HEK293 (cell line): Measurements from ENCODE around the gene SIGLEC1.

Experiments
- CTCF ChIA-PET: fragments of 350-600 bp; formaldehyde crosslinking; extraction: SDS; loops from one replicate; lab custom pipeline; 2021; ENCODE audit warnings: antibody characterized with exemption; lab: Yijun Ruan, JAX
- POLR2A ChIA-PET: fragments of 300-600 bp; formaldehyde crosslinking; extraction: SDS; loops from one replicate; lab custom pipeline; 2020; ENCODE audit warnings: antibody characterized with exemption, inconsistent platforms; lab: Yijun Ruan, JAX
- H3K27ac ChIP-seq: fragments of 200-500 bp; sonication (Bioruptor generic); 2 replicates; pipeline ENCODE4 v1.5.1; 2014; ENCODE audit warnings: low read depth, low read length, control low read depth, inconsistent platforms; ENCODE audit errors: extremely low read depth
- H3K36me3 ChIP-seq, 2 experiments: fragments of 200-500 bp in 1 of 2; sonication (Bioruptor generic) in 1 of 2; 1 replicate in 1 of 2; 2 replicates in 1 of 2; pipeline ENCODE4 v1.5.1; 2014 to 2017; ENCODE audit warnings: inconsistent platforms in 2 of 2, low read length in 2 of 2; ENCODE audit not compliant: control insufficient read depth in 2 of 2, insufficient read depth in 1 of 2
- H3K4me1 ChIP-seq: fragments of 200-500 bp; sonication (Bioruptor generic); 2 replicates; pipeline ENCODE4 v1.5.1; 2014; ENCODE audit warnings: mild to moderate bottlenecking, low read length, inconsistent platforms; ENCODE audit not compliant: control insufficient read depth, insufficient read depth
- H3K4me3 ChIP-seq: 2 replicates; pipeline ENCODE4 v1.5.1; 2011; ENCODE audit warnings: low read depth, mild to moderate bottlenecking, control low read depth, low read length, moderate library complexity
- H3K9me3 ChIP-seq: fragments of 200-500 bp; sonication (Bioruptor generic); 2 replicates; pipeline ENCODE4 v1.5.1; 2014; ENCODE audit warnings: low read depth, low read length, inconsistent platforms; ENCODE audit not compliant: control insufficient read depth, insufficient read depth
- CTCF ChIP-seq: fragments of 450-650 bp; formaldehyde crosslinking; IDR thresholded peaks from 2 replicates; pipeline ENCODE4 v1.5.1; 2016; ENCODE audit warnings: missing biosample characterization, missing genetic modification characterization
- KLF8 ChIP-seq: fragments of 450-650 bp; formaldehyde crosslinking; IDR thresholded peaks from 2 replicates; pipeline ENCODE4 v1.5.1; 2016; ENCODE audit warnings: missing biosample characterization, missing genetic modification characterization
- PRDM4 ChIP-seq: fragments of 450-650 bp; formaldehyde crosslinking; IDR thresholded peaks from 2 replicates; pipeline ENCODE4 v1.5.1; 2017; ENCODE audit warnings: missing biosample characterization, missing genetic modification characterization
- REPIN1 ChIP-seq: fragments of 450-650 bp; formaldehyde crosslinking; IDR thresholded peaks from 2 replicates; pipeline ENCODE4 v1.5.1; 2017; ENCODE audit warnings: missing biosample characterization, missing genetic modification characterization, low read depth
- SETDB1 ChIP-seq: IDR thresholded peaks from one replicate; pipeline ENCODE4 v1.6.1; 2017; ENCODE audit warnings: mild to moderate bottlenecking, low read length, moderate library complexity, mixed read lengths; ENCODE audit not compliant: insufficient read length
- ZBTB17 ChIP-seq: fragments of 450-650 bp; formaldehyde crosslinking; IDR thresholded peaks from 2 replicates; pipeline ENCODE4 v1.5.1; 2016; ENCODE audit warnings: missing biosample characterization, missing genetic modification characterization
- ZBTB44 ChIP-seq: fragments of 450-650 bp; IDR thresholded peaks from 2 replicates; pipeline ENCODE4 v1.5.1; 2018; ENCODE audit warnings: missing biosample characterization, mild to moderate bottlenecking, missing genetic modification characterization
- ZNF202 ChIP-seq: fragments of 450-650 bp; formaldehyde crosslinking; IDR thresholded peaks from 2 replicates; pipeline ENCODE4 v1.5.1; 2016; ENCODE audit warnings: missing biosample characterization, missing genetic modification characterization, borderline replicate concordance
- ZNF280C ChIP-seq: fragments of 450-650 bp; formaldehyde crosslinking; IDR thresholded peaks from 2 replicates; pipeline ENCODE4 v1.5.1; 2016; ENCODE audit warnings: missing biosample characterization, missing genetic modification characterization
- ZNF362 ChIP-seq: fragments of 450-650 bp; formaldehyde crosslinking; IDR thresholded peaks from 2 replicates; pipeline ENCODE4 v1.5.1; 2016; ENCODE audit warnings: missing biosample characterization, missing genetic modification characterization
- ZNF416 ChIP-seq: fragments of 450-650 bp; formaldehyde crosslinking; IDR thresholded peaks from 2 replicates; pipeline ENCODE4 v1.5.1; 2016; ENCODE audit warnings: missing biosample characterization, missing genetic modification characterization
- ZNF610 ChIP-seq: fragments of 450-650 bp; formaldehyde crosslinking; IDR thresholded peaks from 2 replicates; pipeline ENCODE4 v1.5.1; 2016; ENCODE audit warnings: missing biosample characterization, missing genetic modification characterization, borderline replicate concordance
- ZNF654 ChIP-seq: fragments of 450-650 bp; formaldehyde crosslinking; IDR thresholded peaks from 2 replicates; pipeline ENCODE4 v1.5.1; 2016; ENCODE audit warnings: low read depth, missing biosample characterization, missing genetic modification characterization

SIGLEC1 gene

GRCh38 chr20:3719046-3719445 lies 6.6 kb upstream of the SIGLEC1 start (continued):
- TF ChIP-seq PRDM4 (tag by site-specific recombination): no peak
- TF ChIP-seq KLF8 (tag by site-specific recombination): no peak
- no peak for TF ChIP-seq SETDB1
- TF ChIP-seq ZNF280C (tag by site-specific recombination): no peak
- TF ChIP-seq ZNF202 (tag by site-specific recombination): no peak

GRCh38 chr20:3716195-3716834 lies 3.9 kb upstream of the SIGLEC1 start:
- 0 out of 2 replicates have a peak overlapping the region, but pooled peaks have one; percentile 18 for H3K27ac ChIP-seq
- no peaks in the 10 kb centered on the region for H3K9me3 ChIP-seq
- ChIA-PET POLR2A (interaction anchor here (1.1 kb wide), 2 partner anchors 53 to 65 kb away, joined by 3 to 5 read pairs; partner anchors contain the start of gene SPEF1), CTCF (interaction anchor here (0.5 to 3.7 kb wide), 49 partner anchors 9 to 1198 kb away, joined by 3 to 26 read pairs (median 5); partner anchors contain the start of genes ADISSP, AP5S1 and SPEF1)
- no peak for TF ChIP-seq ZNF416
- peak; percentile 59; the same call in 1 of the 2 replicates for TF ChIP-seq CTCF (tag by site-specific recombination)
- TF ChIP-seq ZNF654 (tag by site-specific recombination): peak; percentile 65
- peak; percentile 25; the same call in 1 of the 2 replicates for TF ChIP-seq ZBTB17 (tag by site-specific recombination)
- no peaks in the 10 kb centered on the region for H3K36me3 ChIP-seq
- no peaks in the 10 kb centered on the region for H3K4me1 ChIP-seq
- no peak overlapping the region for H3K4me3 ChIP-seq

- POLR2A ChIA-PET: interaction anchor here (0.5 kb wide), 1 partner anchor 47 kb away, joined by 4 read pairs; no protein-coding TSS in a partner anchor
- Histone ChIP-seq H3K9me3 (no peaks in the 10 kb centered on the region), H3K4me1 (no peaks in the 10 kb centered on the region), H3K36me3 (no peaks in the 10 kb centered on the region)
- CTCF ChIA-PET: interaction anchor here (0.6 to 2.2 kb wide), 7 partner anchors 36 to 381 kb away, joined by 3 to 16 read pairs (median 4); partner anchors contain the start of gene SPEF1
- TF ChIP-seq ZBTB44 (tag by site-specific recombination) (no peak), ZNF362 (no peak), ZNF610 (tag by site-specific recombination) (no peak), REPIN1 (tag by site-specific recombination) (no peak)
- TF ChIP-seq, all 188 proteins: peak for 0
- H3K27ac ChIP-seq: no peak overlapping the region
- H3K4me3 ChIP-seq: no peak overlapping the region
Measured at GRCh38 chr20:3714092-3714491, 1.7 kb upstream of the SIGLEC1 start.
